Activated T-cell treated with anti-CD3 and anti-CD28 coated beads for 4 hours (primary cell): Measurements from ENCODE around the gene RNF144A.
"Not testable (repeated sequence)": the region's sequence is repeated elsewhere in the genome, so short reads cannot be mapped to it uniquely, and the experiment has no call there.

Source experiments
- DNase-seq: peaks from one replicate; pipeline ENCODE4 v3.0.0-alpha.2; 2020

Gene RNF144A

DNA sequence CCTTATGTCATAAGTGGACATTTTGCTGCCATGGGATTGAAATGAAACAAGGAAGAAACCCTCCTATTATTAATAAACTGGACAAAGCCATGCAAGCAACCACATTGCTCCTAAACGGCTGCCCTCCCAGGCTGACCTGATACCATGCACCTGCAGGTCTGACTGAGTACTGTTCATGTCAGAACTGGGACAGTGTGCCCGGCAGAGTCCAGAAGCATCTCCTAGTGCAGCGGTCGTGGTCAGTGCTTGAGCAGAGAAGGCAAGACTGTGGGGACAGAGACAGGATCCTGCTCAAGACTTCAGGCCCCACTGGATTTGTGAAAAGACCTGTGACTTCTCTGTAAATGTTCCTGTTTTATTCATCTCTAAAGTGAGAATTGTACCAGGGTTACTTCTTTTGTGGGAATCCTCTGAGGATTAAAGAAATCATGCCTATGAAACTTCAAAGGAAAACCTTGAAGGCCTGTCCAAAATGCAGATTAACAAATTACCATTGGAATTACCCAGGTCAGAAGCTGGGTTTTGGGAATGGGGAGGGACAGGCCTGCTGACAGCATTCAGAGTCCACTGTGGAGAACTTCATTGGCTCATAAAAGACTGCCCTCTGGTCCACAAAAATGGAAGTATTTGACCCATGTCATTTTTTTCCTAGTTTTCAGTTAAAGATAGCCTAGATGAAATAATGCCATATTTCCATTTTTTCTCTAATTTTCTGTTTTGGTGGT is 13.9 kb downstream of the RNF144A start:
- no peak for DNase-seq

DNA sequence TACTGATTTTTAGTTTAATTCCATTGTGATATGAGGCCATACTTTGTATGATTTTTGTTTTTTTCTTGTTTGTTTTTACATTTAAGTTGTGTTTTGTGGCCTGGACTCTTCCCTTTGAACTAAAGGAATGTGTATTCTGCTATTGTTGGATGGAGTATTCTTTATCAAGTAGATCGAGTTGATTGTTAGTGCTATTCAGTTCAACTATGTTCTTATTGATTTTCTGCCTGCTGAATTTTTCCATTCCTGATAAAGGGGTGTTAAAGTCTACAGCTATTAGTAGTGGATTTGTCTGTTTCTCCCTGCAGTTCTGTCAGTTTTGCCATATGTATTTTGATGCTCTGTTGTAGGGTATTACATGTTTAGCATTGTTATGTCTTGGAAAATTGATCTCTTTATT is 14.5 kb downstream of the RNF144A start:
- no peak for DNase-seq

DNA sequence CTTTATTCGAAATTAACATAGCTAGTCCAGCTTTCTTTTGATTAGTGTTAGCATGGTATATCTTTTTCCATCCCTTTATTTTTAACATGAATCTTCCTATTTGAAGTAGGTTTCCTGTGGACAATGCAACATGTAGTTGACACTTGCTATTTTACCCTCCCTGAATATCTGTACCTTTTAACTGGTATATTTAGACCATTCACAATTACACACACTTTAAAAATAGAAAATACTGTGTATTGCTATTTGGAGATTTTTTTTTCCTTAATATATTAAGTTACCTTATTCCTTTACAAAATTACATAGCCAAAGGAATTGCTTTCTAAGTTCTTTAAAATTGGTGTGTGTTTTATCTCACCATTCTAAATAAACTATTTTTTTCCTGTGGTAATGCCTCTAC is 15.0 kb downstream of the RNF144A start:
- DNase-seq = no peak

DNA sequence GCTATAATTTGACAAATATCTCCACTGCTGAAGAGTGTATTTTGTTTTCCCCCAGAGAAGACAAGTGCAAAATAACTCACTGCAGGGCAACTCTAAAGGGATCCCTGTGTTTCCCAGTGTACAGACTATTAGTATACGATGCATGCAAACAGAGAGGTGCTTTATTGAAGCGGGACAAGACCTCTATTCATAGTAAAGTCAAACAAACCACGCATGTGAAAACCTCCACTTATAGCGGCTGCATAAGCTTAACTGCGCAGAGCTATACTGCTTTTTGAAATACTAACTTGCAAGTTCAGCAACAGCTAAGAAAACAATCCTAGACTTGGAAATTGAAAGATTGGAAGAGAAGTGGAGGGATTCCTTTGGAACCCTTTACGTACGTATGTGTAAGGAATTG is 15.6 kb downstream of the RNF144A start:
- DNase-seq = no peak

DNA sequence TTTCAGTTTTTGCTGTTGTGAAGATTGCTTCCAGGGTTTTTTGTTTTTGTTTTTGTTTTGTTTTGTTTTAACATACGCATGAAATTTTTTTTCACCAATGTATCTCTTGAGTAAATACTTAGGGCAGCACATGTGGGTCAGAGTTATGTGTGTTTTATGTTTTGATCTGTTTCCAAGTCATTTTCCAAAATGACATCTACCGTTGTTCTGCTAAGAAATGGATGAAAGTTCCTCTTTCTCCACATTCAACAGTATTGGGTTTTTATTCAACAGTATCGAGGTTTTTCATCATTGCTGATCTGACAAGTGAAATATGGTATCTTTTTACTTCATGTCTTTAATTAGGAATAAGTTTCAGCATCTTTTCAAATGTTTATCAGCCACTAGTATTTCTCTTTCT is 16.7 kb downstream of the RNF144A start:
- DNase-seq = no peak

DNA sequence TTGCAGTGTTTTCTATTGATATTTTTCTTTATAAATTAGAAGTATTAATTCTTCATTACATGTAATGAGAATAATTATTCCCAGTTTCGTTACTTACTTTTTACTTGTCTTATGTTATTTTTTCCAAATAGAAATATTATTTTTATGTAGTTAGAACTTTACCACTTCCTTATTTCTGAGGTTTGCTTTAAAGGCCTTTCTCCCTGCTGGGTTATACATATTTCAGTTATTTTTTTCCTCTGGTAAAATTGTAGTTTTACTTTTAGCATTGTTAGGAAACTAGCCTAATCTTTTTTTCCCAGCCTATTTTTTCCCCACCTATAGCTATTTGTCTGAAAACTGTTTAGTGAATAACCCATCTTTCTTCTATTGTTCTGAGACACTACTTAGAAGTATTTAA is 17.1 kb downstream of the RNF144A start:
- no peak for DNase-seq

- DNase-seq = no peak
These were observed 17.8 kb downstream of the RNF144A start for GRCh38 chr2:6934758-6935651.

GRCh38 chr2:6935652-6936020 is 18.4 kb downstream of the RNF144A start:
- not testable (repeated sequence) for DNase-seq

DNA sequence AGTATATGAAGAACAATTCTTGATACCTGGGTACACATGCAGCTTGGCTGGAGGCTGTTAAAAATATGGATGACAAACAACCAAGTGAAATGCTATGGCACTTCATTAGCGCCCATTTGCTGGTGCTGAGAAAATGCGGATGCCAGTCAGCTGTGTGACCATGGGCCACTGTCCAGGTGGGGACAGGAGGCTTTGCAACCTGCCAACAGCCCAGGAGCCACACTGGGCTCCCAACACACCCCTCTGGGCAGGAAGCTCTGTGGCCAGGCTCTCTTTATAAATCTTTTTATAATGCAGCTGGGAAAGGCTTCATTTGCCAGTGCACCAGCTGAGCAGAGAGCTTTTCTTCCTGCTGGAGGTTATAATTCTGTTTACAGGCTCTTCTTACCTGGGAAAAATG is 19.9 kb downstream of the RNF144A start:
- DNase-seq = no peak

GRCh38 chr2:6937582-6937981 is 20.4 kb downstream of the RNF144A start:
- DNase-seq = no peak

- DNase-seq = no peak
These were observed 21.9 kb downstream of the RNF144A start for GRCh38 chr2:6939071-6939470.

- DNase-seq = no peak
These were observed 23.6 kb downstream of the RNF144A start for GRCh38 chr2:6940820-6941219.

GRCh38 chr2:6941299-6942046 is 24.3 kb downstream of the RNF144A start:
- DNase-seq = no peak

DNA sequence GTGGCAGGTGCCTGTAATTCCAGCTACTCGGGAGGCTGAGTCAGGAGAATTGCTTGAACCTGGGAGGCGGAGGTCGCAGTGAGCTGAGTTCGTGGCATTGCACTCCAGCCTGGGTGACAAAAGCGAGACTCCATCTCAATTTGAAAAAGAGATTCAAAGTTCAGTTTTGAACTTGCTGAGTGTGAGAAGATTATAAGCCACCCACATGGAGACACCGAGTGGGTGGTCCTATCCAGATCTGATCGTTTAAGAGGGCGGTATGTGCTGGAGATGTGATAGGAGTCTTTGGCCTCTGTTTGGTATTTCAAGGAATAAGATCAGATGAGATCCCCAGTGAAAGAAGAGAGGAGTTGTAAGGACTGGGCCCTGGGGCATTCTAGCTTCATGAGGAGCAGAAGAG is 25.6 kb downstream of the RNF144A start:
- DNase-seq = no peak

- no peak for DNase-seq
These were observed 26.3 kb downstream of the RNF144A start for GRCh38 chr2:6943523-6943922.

- DNase-seq = no peak
These were observed 26.8 kb downstream of the RNF144A start for GRCh38 chr2:6943971-6944370.

DNA sequence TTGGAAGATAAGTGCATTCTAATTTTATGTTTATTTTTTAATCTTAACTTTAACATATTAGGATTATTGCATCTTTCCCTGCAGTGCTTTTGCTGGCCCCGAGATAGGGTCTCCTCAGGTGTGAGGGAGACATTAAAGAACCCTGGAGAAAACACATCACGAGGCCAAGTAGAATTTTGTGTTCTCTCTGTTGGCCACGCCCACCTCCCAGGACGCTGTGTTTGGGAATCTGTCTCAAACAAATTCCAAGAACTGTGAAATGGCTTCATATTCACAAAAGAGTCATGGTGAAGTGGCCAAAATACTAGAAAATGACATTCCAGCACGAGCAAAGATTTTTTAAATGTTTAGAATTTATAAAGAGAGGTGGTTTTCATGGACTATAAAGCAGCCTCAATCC is 27.3 kb downstream of the RNF144A start:
- DNase-seq = no peak

DNA sequence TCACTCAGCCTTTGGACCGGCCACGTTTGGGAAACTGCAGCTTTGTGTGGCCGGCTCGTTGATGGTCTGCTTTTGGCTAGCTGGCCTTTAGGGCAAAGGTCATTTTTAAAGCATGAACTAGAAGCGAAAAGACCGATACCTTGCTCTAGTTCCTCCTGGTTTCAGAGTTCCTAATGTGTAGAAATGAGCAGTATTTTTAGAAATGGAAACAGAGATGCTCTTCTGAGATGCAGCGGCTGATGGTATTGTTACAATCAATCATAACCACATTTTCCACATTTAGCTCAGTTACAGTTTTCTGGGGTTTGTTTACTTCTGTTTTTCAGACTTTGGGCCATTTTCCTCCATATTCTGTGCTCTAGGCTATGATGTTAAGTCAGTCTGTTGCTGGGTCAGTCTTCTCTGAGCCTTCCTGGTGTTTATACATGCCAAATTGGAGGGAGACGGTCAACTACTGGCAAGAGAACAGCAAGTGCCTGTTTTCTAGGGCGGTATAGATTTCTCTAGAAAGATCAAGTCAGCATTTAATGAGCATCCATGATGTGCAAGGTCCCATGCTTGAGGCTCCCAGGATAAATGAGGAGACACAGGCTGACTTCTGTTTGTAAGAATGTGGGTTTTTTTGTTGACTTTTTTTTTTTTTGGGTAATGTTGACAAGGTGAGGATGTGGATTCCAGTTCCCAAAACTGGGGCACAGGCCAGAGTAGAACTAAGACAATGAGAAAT is 28.0 kb downstream of the RNF144A start:
- no peak for DNase-seq

DNA sequence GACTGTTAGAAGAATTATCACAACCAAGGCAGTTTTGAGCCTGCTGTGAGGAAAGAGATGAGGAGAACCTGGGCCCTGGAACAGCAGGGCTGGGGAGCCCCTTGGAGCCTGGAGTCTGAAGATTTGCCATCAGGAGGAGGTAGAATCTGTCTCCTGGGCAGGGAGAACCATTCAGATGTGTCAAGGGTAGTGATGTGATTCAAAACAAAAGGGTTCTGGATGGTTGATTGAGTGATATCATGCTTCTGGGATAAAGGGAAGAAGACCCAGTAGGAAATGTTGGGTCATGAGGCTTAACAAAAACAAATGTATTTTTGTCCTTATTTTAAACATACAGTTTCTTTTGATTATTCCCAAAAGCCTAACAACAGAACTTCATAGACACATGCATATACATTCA is 28.6 kb downstream of the RNF144A start:
- no peak for DNase-seq

GRCh38 chr2:6946722-6947121 is 29.5 kb downstream of the RNF144A start:
- DNase-seq = no peak

- DNase-seq = no peak
These were observed 30.9 kb downstream of the RNF144A start for GRCh38 chr2:6947929-6948676.

DNA sequence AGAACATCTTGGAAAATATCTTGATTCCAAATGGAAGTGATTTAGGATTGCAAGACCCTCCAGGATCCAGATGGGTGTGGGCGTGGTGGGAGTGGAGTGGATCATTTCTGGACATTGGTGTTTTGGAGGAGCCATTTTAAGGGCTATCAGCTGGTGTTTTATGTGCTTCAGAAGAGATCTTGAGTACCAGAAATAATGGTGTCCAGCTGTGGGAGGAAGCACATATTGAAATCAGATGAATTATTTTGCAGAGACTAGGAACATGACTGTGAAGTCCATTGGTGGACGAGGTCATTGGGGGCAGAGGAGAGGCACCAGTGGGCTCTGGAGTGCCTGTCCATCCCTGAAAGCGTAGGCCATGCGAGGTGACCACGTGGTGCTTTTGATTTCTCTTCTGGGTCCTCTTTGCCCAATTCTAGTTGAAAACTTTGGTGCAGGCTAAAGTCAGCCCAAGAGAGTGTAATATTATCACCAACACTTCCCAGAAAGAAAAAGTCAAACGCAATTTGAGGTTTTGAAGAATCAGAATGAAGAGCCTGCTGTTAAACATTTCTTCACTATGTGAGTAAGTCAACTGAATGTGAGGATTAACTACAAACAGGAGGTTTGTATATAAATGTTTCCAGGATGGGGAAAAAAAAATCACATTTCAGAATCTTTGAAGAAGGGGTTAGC is 31.6 kb downstream of the RNF144A start:
- no peak for DNase-seq
